Heart right ventricle (tissue), 16 donors: ENCODE measurements around the gene COL13A1. TPM values are rescaled to one million over a fixed set of nuclear protein-coding genes. Genes with fewer than 3 reads are reported as not detected.
A peak's percentile ranks its signal among the peaks of the same experiment; 100 is the strongest.

Experiments
- ATAC-seq, 8 donors: fragments of 200-7000 bp; cut with Tn5 transposase; one replicate each; pipeline ENCODE4 v1.9.1; 2020; ENCODE audit warnings: mild to moderate bottlenecking in 8 of 8, moderate library complexity in 8 of 8, moderate number of reproducible peaks in 1 of 8
- DNase-seq, 2 donors: peaks; one replicate each; pipeline ENCODE4 v3.0.0-alpha.2; 2020
- H3K27ac ChIP-seq, 10 donors: fragments of 200-600 bp; sonication (generic) in 2 of 10; one replicate each; pipeline versions ENCODE4 v1.5.0 to v1.8.0; 2020 to 2022; ENCODE audit warnings: mild to moderate bottlenecking in 3 of 10
- H3K27me3 ChIP-seq, 7 donors: fragments of 200-600 bp; one replicate each; pipeline ENCODE4 v1.8.0; 2021 to 2022; ENCODE audit warnings: mild to moderate bottlenecking in 2 of 7
- H3K36me3 ChIP-seq, 9 donors: fragments of 200-600 bp; sonication (generic) in 1 of 9; one replicate each; pipeline versions ENCODE4 v1.5.0 to v1.8.0; 2020 to 2022; ENCODE audit warnings: mild to moderate bottlenecking in 2 of 9
- H3K4me1 ChIP-seq, 9 donors: fragments of 200-600 bp; sonication (generic) in 1 of 9; one replicate each; pipeline versions ENCODE4 v1.5.0 to v1.8.0; 2020 to 2022; ENCODE audit warnings: mild to moderate bottlenecking in 4 of 9
- H3K4me3 ChIP-seq, 10 donors: fragments of 200-600 bp; sonication (generic) in 2 of 10; one replicate each; pipeline versions ENCODE4 v1.5.0 to v1.8.0; 2020 to 2022; ENCODE audit warnings: mild to moderate bottlenecking in 7 of 10, moderate library complexity in 2 of 10
- H3K9me3 ChIP-seq, 11 donors: fragments of 200-600 bp in 10 of 11; sonication (generic) in 2 of 11; one replicate each; pipeline versions ENCODE4 v1.5.0 to v1.8.0; 2013 to 2022; ENCODE audit warnings: mild to moderate bottlenecking in 2 of 11, control low read depth in 1 of 11, moderate library complexity in 1 of 11
- CTCF ChIP-seq, 9 donors: fragments of 200-600 bp; sonication (generic) in 2 of 9; IDR thresholded peaks; one replicate each; pipeline versions ENCODE4 v1.5.0 to v1.8.0; 2021 to 2022; ENCODE audit warnings: antibody characterized with exemption in 9 of 9, mild to moderate bottlenecking in 5 of 9, moderate library complexity in 1 of 9
- WGBS, 2 donors: extraction: QIAGEN DNeasy Blood & Tissue Kit; methylation state at CpG; one replicate each; pipeline ENCODE4 v1.1.7; 2013; ENCODE audit warnings: inconsistent platforms in 1 of 2; 5-methylcytosine and 5-hydroxymethylcytosine counted together
- intact Hi-C, 10 donors: fragments of 100-400 bp; cut with DNase I; formaldehyde crosslinking; loops; one replicate each; pipeline versions ENCODE4 v1.11.1 to v1.14.2; 2022
- polyA plus RNA-seq, 2 donors: library from polyadenylated mRNA; stranded (reverse); fragments of 200-250 nt; gene quantifications; one replicate each; pipeline ENCODE4 v1.2.3, GENCODE V29; 2013
- total RNA-seq, 10 donors: library from RNA; stranded (reverse); fragmentation: NEBNext Ultra II Directional in 3 of 10; extraction: Animal tissue kit (Norgen Biotek cat#: 25700) in 3 of 10; gene quantifications; one replicate each; pipeline versions ENCODE4 v1.2.1 to v1.2.4, GENCODE V29; 2021 to 2023
- donor health status: Arrhythmogenic right ventricular cardiomyopathy.
- donor health status: ischemic (EF 13 %, LVEDD 7.1; RV severe dilation, severe dysfunction).
- donor health status: healthy with polysubstance abuse.
- donor health status: DM: no; HTN: yes; CAD: no.
- donor health status: DM: no; HTN: no; CAD: no.
- donor health status: ischemic (EF 25% LVEDD 6.9; RV normal size, moderate dysfunction).
- donor health status: ischemic (EF 25% LVEDD 5.7; RV mildly dilated, moderate dysfunction).
- donor health status: healthy.
- donor health status: DM: yes; HTN: yes; CAD: no.
- donor health status: Ischemic cardiomyopathy.
- donor health status: ischemic (EF 35%, LVEDD 5.7; RV mildly dilated, moderate dysfunction).
- donor health status: nonischemic (EF 11% LVEDD 7.7; RV severe dilation, severe dysfunction).
- donor health status: DM: yes; HTN: yes; CAD: no.
- donor health status: PGD.
- donor health status: ischemic (EF 29% LVEDD 5.4; RV normal size, mild dysfunction).
- donor health status: nonischemic (EF 23%, LVEDD 6.1; RV moderate dilation, normal function).

The COL13A1 gene
- total and polyA plus RNA-seq, 12 donors = 0.70 to 6.8 (median 2.7) TPM

GRCh38 chr10:69757553-69758309 lies 44.0 kb upstream of the COL13A1 start:
- no peak overlapping the region for H3K4me3 ChIP-seq
- H3K27me3 ChIP-seq = peaks cover 0 to 6% (median 0%) of the 10 kb centered on the region in 7 donors
- no peak for TF ChIP-seq CTCF (IDR thresholded peaks at IDR 0.05)
- ATAC-seq (peak; percentile 47 to 82 (median 70)), DNase-seq (peak; percentile 24 to 50)
- peaks cover 0 to 16% (median 8%) of the 10 kb centered on the region in 9 donors for H3K4me1 ChIP-seq
- no peak overlapping the region for H3K27ac ChIP-seq
- H3K36me3 ChIP-seq = no peaks in the 10 kb centered on the region
- no peaks in the 10 kb centered on the region for H3K9me3 ChIP-seq
- intact Hi-C loops = loop anchor here in 1 of 10 donors (1.0 kb wide), 1 partner anchor 41 kb away; no protein-coding TSS in a partner anchor
- WGBS, 2 donors = 43 to 53% methylated on average over 10 of the region's 10 CpGs

DNA sequence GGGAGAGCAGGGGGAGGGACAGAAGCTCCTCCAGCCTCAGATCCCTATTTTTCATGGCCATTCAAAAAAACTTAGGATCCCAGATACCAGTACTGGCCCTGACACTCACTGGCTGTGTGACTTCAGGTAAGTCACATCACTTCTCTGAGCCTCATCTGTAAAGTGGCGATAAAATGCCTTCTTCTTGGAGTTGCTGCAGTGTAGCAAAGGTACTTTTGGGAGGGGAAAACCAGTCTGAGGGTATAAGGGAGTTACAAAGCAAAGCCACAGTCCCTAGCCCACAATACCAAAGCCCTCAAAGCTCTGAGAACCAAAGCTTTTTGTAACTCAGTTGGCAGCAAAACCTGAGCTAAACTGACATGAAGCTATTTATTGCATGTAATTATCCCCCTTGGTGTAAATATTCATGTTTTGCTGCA lies 43.4 kb upstream of the COL13A1 start:
- H3K4me1 ChIP-seq = peaks cover 0 to 16% (median 8%) of the 10 kb centered on the region in 9 donors
- DNase-seq (no peak), ATAC-seq (no peak)
- H3K27me3 ChIP-seq = peaks cover 0 to 11% (median 0%) of the 10 kb centered on the region in 7 donors
- no peak overlapping the region for H3K27ac ChIP-seq
- H3K4me3 ChIP-seq = no peak overlapping the region
- WGBS, 2 donors = 100% methylated on average over 1 of the region's 1 CpG
- no peaks in the 10 kb centered on the region for H3K36me3 ChIP-seq
- intact Hi-C loops = no loop called here
- no peaks in the 10 kb centered on the region for H3K9me3 ChIP-seq
- no peak for TF ChIP-seq CTCF (IDR thresholded peaks at IDR 0.05)

- Histone ChIP-seq H3K27me3 (peaks cover 0 to 11% (median 0%) of the 10 kb centered on the region in 7 donors), H3K27ac (no peak overlapping the region), H3K36me3 (no peaks in the 10 kb centered on the region), H3K4me1 (peaks cover 0 to 16% (median 8%) of the 10 kb centered on the region in 9 donors), H3K4me3 (no peak overlapping the region), H3K9me3 (no peaks in the 10 kb centered on the region)
- 82 to 83% methylated on average over 6 of the region's 6 CpGs for WGBS, 2 donors
- DNase-seq (no peak), ATAC-seq (no peak)
- TF ChIP-seq CTCF (IDR thresholded peaks at IDR 0.05) = no peak
- intact Hi-C loops = no loop called here
Measured at GRCh38 chr10:69759641-69760040, 42.1 kb upstream of the COL13A1 start.

GRCh38 chr10:69760072-69760471 lies 41.6 kb upstream of the COL13A1 start:
- no peak overlapping the region for H3K27ac ChIP-seq
- 84 to 91% methylated on average over 5 of the region's 5 CpGs for WGBS, 2 donors
- no peak overlapping the region for H3K4me3 ChIP-seq
- TF ChIP-seq CTCF (IDR thresholded peaks at IDR 0.05) = no peak
- H3K36me3 ChIP-seq = no peaks in the 10 kb centered on the region
- H3K9me3 ChIP-seq = no peaks in the 10 kb centered on the region
- peaks cover 0 to 16% (median 8%) of the 10 kb centered on the region in 9 donors for H3K4me1 ChIP-seq
- ATAC-seq (no peak), DNase-seq (no peak)
- intact Hi-C loops = no loop called here
- H3K27me3 ChIP-seq = peaks cover 0 to 11% (median 0%) of the 10 kb centered on the region in 7 donors
